OCI-LY3 (cell line): ENCODE measurements around the gene NTRK2.

Experiments
- H2AFZ ChIP-seq: fragments of 200-600, 300-600 bp; shearing (Covaris generic); 2 replicates; pipeline ENCODE4 v1.6.0; 2014; ENCODE audit warnings: antibody characterized with exemption, low read depth, low read length
- H3K27ac ChIP-seq: fragments of 200-600, 300-600 bp; sonication (generic); 2 replicates; pipeline ENCODE4 v1.5.1; 2014; ENCODE audit warnings: mild to moderate bottlenecking, low read length, moderate library complexity, mixed read lengths
- H3K27me3 ChIP-seq: fragments of 200-600, 300-600 bp; sonication (generic); 2 replicates; pipeline ENCODE4 v1.6.1; 2014; ENCODE audit warnings: low read depth, low read length, mixed read lengths
- H3K36me3 ChIP-seq: fragments of 200-600, 300-600 bp; sonication (generic); replicated peaks from 2 replicates; pipeline ENCODE3; 2014; ENCODE audit warnings: low read depth, low read length, mixed read lengths
- H3K4me1 ChIP-seq: fragments of 300-600, 200-600 bp; sonication (generic); 2 replicates; pipeline ENCODE4 v1.6.1; 2014; ENCODE audit warnings: low read length, mixed read lengths
- H3K4me2 ChIP-seq: fragments of 200-600, 300-600 bp; sonication (generic); 2 replicates; pipeline ENCODE4 v1.6.1; 2014; ENCODE audit warnings: low read length, mixed read lengths
- H3K4me3 ChIP-seq: fragments of 300-600, 200-600 bp; sonication (generic); 2 replicates; pipeline ENCODE4 v1.5.1; 2014; ENCODE audit warnings: antibody characterized with exemption, mild to moderate bottlenecking, low read length, moderate library complexity
- H3K79me2 ChIP-seq: fragments of 300-600, 200-600 bp; shearing (Covaris generic); 2 replicates; pipeline ENCODE4 v1.6.1; 2014; ENCODE audit warnings: mild to moderate bottlenecking, low read length, mixed read lengths
- H3K9ac ChIP-seq: fragments of 300-600, 200-600 bp; shearing (Covaris generic); 2 replicates; pipeline ENCODE4 v1.6.0; 2014; ENCODE audit warnings: mild to moderate bottlenecking, low read length, moderate library complexity
- H3K9me3 ChIP-seq: fragments of 200-600, 300-600 bp; shearing (Covaris generic); 2 replicates; pipeline ENCODE4 v1.6.1; 2014; ENCODE audit warnings: low read length, mixed read lengths; ENCODE audit not compliant: insufficient read depth
- H4K20me1 ChIP-seq: fragments of 200-600, 300-600 bp; sonication (generic); 2 replicates; pipeline ENCODE4 v1.6.1; 2016; ENCODE audit warnings: low read length, mixed read lengths; ENCODE audit not compliant: insufficient read depth
- CTCF ChIP-seq: fragments of 200-600, 300-600 bp; sonication (generic); IDR thresholded peaks from 2 replicates; pipeline ENCODE4 v1.5.1; 2014; ENCODE audit warnings: antibody characterized with exemption, low read length, low read depth
- EZH2phosphoT487 ChIP-seq: fragments of 200-600 bp; shearing (Covaris generic); IDR thresholded peaks from 2 replicates; pipeline ENCODE4 v1.6.1; 2018; ENCODE audit warnings: antibody characterized with exemption, mixed run types, low read depth

The NTRK2 gene

GRCh38 chr9:84815554-84815953 is 146.0 kb downstream of the NTRK2 start:
- no peak overlapping the region for H3K9ac ChIP-seq
- H3K27me3 ChIP-seq: no peaks in the 10 kb centered on the region
- H4K20me1 ChIP-seq: no peaks in the 10 kb centered on the region
- H3K36me3 ChIP-seq: no peaks in the 10 kb centered on the region
- no peak for TF ChIP-seq CTCF
- no peak overlapping the region for H3K4me3 ChIP-seq
- H3K79me2 ChIP-seq: no peaks in the 10 kb centered on the region
- no peak overlapping the region for H3K27ac ChIP-seq
- H3K4me2 ChIP-seq: no peak overlapping the region
- no peaks in the 10 kb centered on the region for H3K4me1 ChIP-seq
- H3K9me3 ChIP-seq: no peaks in the 10 kb centered on the region
- H2AFZ ChIP-seq: no peak overlapping the region

- Histone ChIP-seq H3K9me3 (no peaks in the 10 kb centered on the region), H3K4me2 (no peak overlapping the region), H3K27me3 (no peaks in the 10 kb centered on the region), H3K4me1 (peaks cover 8% of the 10 kb centered on the region), H3K9ac (no peak overlapping the region), H3K4me3 (no peak overlapping the region), H3K36me3 (no peaks in the 10 kb centered on the region), H3K27ac (no peak overlapping the region), H3K79me2 (no peaks in the 10 kb centered on the region), H4K20me1 (no peaks in the 10 kb centered on the region), H2AFZ (no peak overlapping the region)
- TF ChIP-seq EZH2phosphoT487: no peak
- TF ChIP-seq CTCF: no peak
Observed at GRCh38 chr9:84817038-84817437, 147.5 kb downstream of the NTRK2 start.

- H4K20me1 ChIP-seq: no peaks in the 10 kb centered on the region
Observed at GRCh38 chr9:84818791-84819190, 149.3 kb downstream of the NTRK2 start.

GRCh38 chr9:84819491-84819991 is 150.0 kb downstream of the NTRK2 start:
- no peaks in the 10 kb centered on the region for H3K36me3 ChIP-seq
- no peaks in the 10 kb centered on the region for H3K27me3 ChIP-seq
- H3K9ac ChIP-seq: no peak overlapping the region
- no peak overlapping the region for H3K4me3 ChIP-seq
- H3K79me2 ChIP-seq: no peaks in the 10 kb centered on the region
- no peaks in the 10 kb centered on the region for H3K9me3 ChIP-seq
- no peak overlapping the region for H3K4me2 ChIP-seq
- no peaks in the 10 kb centered on the region for H4K20me1 ChIP-seq
- H3K27ac ChIP-seq: no peak overlapping the region
- H2AFZ ChIP-seq: no peak overlapping the region
- TF ChIP-seq CTCF (no peak), EZH2phosphoT487 (no peak)
- peaks cover 23% of the 10 kb centered on the region for H3K4me1 ChIP-seq

More at GRCh38 chr9:84818791-84819190, 149.3 kb downstream of the NTRK2 start:
- H3K79me2 ChIP-seq: no peaks in the 10 kb centered on the region
- H3K27ac ChIP-seq: no peak overlapping the region
- H3K4me3 ChIP-seq: no peak overlapping the region
- H3K9ac ChIP-seq: no peak overlapping the region
- no peaks in the 10 kb centered on the region for H3K27me3 ChIP-seq
- no peak overlapping the region for H2AFZ ChIP-seq
- H3K4me1 ChIP-seq: peaks cover 23% of the 10 kb centered on the region
- no peak for TF ChIP-seq EZH2phosphoT487
- no peak for TF ChIP-seq CTCF
- no peak overlapping the region for H3K4me2 ChIP-seq
- no peaks in the 10 kb centered on the region for H3K36me3 ChIP-seq
- H3K9me3 ChIP-seq: no peaks in the 10 kb centered on the region
